ENCODE data around the gene DNAH6.

DNA sequence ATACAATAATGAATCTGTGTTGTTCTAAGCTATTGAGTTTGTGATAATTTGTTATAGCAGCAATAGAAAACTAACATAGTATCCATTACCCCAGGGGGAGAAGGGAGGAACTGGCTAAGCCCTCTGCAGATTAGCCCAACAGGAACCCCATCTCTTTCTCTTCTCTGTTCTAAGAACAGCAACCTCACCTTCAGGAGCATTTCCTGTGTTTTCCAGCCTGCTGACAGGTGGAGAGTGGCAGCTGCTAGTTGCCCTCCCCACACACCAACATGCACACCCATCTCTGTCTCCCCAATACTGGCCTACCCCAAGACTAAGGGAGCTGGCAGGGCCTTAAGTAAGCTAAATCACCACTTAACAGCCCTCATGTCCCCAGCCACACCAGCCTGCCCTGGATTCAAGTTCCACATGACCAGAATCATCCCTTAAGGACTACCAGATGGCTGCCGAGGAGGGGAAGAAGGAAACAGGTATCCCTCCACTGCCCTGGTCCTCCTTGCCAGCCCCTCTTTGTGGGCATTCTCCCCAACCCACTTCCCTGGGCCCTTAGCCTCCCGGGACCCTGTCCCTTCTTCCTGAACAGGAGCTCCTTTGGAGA, 311.8 kb downstream of the DNAH6 start:
- TF ChIP-seq, protein P1, sequence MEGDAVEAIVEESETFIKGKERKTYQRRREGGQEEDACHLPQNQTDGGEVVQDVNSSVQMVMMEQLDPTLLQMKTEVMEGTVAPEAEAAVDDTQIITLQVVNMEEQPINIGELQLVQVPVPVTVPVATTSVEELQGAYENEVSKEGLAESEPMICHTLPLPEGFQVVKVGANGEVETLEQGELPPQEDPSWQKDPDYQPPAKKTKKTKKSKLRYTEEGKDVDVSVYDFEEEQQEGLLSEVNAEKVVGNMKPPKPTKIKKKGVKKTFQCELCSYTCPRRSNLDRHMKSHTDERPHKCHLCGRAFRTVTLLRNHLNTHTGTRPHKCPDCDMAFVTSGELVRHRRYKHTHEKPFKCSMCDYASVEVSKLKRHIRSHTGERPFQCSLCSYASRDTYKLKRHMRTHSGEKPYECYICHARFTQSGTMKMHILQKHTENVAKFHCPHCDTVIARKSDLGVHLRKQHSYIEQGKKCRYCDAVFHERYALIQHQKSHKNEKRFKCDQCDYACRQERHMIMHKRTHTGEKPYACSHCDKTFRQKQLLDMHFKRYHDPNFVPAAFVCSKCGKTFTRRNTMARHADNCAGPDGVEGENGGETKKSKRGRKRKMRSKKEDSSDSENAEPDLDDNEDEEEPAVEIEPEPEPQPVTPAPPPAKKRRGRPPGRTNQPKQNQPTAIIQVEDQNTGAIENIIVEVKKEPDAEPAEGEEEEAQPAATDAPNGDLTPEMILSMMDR (IDR thresholded peaks at IDR 0.05; ENCODE audit: low read length) = no peak
- no peak for TF ChIP-seq EZH2 (IDR thresholded peaks at IDR 0.05; ENCODE audit: borderline replicate concordance, low read length)
